B cell (primary cell): ENCODE results near the gene CRYBG3.

Source experiments
- CTCF ChIP-seq: fragments of 200-600 bp; IDR thresholded peaks from one replicate; pipeline ENCODE4 v1.8.0; 2022; ENCODE audit warnings: antibody characterized with exemption, mild to moderate bottlenecking
- EZH2 ChIP-seq: IDR thresholded peaks from 2 replicates; pipeline ENCODE4 v1.6.1; 2012; ENCODE audit warnings: borderline replicate concordance, low read depth, mild to moderate bottlenecking, moderate library complexity, low read length; ENCODE audit not compliant: insufficient read depth, poor library complexity, severe bottlenecking

GRCh38 chr3:97778152-97778551 is 43.7 kb upstream of the CRYBG3 start:
- TF ChIP-seq EZH2: no peak
- no peak for TF ChIP-seq CTCF
